ENCODE results near the gene EPHB6.

GRCh38 chr7:142813699-142814098 lies 41.2 kb upstream of the EPHB6 start:
- TF ChIP-seq POLR2A (IDR thresholded peaks at IDR 0.05) = no peak
- no peak for TF ChIP-seq CTCF (IDR thresholded peaks at IDR 0.05)
